ENCODE results near the gene LPP.
"Not testable (repeated sequence)": the region's sequence is repeated elsewhere in the genome, so short reads cannot be mapped to it uniquely, and the experiment has no call there.

Gene LPP

DNA sequence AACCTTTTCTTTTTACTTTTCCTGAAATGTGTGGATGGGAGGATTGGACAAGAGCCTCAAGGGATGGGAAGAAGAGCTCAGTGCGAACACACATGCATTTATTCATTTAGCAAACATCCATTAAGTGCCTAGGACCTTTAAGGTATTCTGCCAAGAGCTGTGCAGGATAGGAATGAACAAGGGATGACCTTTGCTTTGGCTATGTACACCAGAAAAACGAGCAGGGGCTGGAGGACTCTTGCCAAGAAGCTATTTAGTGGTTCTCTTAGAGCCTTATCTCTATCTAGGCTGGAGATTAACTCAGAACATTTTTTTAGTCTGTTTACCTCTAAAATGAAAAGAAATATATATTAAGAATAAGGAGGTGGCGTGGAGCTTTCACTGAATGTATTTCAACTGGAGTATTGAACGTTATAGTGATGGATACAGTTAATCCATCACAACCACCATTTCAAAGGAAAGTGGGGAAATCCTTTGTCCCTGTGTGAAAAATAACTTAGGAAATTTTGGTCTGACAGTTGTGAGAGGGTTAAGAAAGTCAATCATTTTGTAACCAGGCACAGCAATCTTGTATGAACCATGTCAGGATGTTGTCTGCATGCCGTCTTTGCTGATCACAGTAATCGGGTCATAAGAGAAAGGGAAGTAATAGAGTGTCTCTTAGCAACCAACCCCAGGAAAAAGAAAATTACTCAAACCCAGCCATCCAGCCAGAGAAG lies 279.0 kb downstream of the LPP start:
- DNase-seq (ENCODE audit: low read depth, low spot score): peak; percentile 61

DNA sequence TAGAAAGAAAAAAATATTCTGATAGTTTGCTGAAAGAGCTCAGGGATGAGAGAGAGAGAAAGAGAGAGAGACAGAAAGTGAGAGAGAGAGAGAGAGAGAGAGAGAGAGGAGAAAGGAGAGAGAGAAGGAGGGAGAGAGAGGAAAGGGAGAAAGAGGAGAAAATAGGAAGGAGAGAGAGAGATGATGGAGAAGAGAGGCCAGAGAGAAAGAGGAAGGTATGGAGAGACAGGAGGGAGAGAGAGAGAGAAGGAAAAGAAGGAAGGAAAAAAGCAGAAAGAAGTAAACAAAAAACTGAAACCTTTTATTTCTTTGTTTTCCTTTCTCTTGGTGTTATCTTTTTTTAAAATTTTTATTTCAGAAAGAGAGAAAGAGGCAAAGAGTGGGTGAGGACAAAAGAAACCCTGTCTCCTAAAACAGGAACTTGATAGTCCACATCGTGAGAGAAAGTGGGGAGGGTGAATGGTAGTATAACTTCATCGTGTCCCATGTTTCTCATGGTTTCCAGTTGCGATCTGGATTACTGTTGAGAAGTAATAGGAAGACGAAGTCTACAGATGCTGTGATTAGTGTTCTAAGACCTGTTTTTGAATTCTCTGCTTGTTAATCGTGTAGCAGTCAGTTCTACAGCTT lies 279.7 kb downstream of the LPP start:
- DNase-seq (ENCODE audit: low read depth, low spot score): no peak

DNA sequence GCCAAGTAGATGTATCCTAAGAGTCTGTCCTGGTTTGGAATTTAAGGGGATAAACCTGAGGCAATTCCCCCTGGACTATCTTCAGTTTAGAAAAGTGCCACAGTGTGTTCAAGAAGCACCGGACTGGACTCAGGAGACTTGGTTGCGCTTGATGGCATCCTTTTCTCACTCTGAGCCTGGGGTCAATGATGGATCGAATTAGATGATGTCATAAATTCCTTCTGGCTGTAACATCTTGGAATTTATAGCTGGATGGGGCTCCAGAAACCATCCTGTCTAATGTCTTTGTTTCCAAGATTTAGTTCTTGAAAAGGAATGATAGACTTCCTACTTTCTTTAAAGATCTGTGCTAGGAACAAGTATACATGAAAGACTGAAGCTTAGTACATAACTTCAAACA lies 280.6 kb downstream of the LPP start:
- DNase-seq (ENCODE audit: low read depth, low spot score): no peak

DNA sequence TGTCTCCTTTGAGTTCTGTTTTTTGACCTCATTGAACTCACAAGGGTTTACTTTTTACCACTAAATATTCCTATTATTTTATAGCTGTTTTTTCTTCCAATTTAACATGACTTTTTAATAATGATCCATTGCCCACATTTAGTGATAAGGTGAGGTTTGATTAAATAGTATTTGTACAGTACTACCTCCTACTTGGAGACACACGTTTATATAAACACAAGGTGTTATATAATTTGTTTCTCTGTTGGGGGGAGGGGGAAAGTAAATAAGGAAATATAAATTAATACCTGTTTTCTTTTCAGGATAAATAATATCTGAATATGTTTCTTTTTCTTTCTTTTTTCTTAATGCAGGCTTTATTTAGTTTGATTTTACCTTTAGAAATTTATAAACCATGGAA lies 281.3 kb downstream of the LPP start:
- no peak for DNase-seq (ENCODE audit: low read depth, low spot score)

DNA sequence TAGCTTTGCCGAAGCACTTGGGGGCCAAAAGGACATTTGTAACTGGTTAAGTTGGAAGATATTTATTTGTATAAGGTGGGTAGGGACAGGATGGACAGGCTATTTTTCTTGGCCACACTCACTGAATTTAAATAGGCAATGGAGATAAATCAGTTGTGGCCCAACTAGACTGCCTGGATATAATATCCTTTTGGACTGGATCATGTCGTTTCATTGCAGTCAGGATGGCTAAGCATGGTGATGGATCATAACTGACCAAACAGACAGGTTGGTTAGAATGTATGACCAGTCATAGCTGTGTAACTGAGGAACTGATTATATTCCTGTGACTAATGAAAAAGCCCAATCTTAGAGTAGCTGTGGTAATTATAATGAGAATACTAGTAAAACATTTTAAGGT lies 284.0 kb downstream of the LPP start:
- DNase-seq (ENCODE audit: low read depth, low spot score): no peak

DNA sequence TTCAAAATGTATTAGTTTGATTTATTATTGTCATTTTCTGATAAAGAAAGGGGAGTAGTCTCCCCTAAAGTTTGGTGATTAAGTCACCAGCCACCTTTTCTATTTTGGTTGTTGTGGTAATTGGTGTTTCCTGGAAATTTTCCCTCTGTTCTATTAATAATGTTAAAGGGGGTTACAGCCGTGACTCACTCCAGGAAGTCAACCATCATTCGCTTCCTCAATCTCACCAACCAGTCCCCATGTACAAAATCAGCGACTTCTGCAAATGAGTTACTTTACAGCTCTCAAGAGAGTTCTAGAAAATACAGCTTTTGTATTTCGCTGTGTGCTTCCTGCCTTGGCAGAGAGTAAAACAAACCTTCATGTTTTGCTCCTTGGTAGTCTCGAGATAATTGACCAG lies 285.1 kb downstream of the LPP start:
- DNase-seq (ENCODE audit: low read depth, low spot score): no peak

DNA sequence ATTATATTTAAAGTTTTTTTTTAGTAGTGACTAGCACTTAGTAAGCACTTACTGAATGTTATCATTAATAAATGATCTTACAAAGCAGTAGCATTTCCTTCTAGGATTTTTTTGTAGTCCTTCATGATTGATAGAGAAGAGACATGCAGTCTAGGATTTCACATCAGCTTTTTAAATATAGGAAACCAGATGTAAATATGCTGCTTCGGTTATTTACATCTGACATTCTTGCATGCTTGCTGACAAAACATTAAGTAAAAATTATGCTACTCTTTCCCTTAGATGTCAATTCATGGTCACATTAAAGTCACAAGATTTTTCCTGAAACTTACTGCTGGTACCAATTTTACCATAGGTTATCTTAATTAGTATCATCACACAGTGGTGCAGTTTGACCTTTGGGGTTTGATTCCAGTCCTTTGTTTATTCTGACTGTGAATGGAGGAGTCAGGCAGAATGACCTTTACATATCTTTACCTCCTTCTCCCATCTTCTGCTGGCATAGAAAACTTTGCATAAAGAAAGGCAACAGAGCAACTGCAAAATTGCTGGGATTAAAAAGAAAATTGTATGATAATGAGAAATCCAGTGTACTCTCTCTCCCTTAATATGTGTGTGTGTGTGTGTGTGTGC lies 286.5 kb downstream of the LPP start:
- no peak for DNase-seq (ENCODE audit: low read depth, low spot score)

DNA sequence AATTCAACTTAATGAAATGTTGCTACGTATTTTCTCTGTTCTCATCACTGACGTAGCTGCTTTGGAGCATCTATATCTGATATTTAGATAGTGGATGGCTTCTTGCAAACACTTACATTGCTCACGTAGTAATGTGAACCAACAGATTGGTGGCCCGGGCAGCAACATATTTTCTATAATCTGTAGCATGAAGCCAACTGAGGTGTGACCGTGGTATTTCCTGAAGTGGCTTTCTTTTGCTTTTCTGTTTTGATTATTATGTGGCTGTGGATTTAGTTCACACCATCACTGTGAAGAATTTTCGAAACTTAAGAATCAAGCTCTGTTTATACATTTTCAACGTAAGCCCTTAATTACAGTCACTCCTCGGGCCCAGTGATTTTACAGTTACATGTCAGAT lies 288.5 kb downstream of the LPP start:
- DNase-seq (ENCODE audit: low read depth, low spot score): no peak

DNA sequence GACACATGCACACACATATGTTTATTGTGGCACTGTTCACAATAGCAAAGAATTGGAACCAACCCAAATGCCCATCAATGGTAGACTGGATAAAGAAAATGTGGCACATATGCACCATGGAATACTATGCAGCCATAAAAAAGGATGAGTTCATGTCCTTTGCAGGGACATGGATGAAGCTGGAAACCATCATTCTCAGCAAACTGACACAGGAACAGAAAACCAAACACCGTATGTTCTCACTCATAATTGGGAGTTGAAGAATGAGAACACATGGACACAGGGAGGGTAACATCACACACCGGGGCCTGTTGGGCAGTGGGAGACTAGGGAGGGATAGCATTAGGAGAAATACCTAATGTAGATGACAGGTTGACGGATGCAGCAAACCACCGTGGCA lies 291.2 kb downstream of the LPP start:
- not testable (repeated sequence) for DNase-seq (ENCODE audit: low read depth, low spot score)

DNA sequence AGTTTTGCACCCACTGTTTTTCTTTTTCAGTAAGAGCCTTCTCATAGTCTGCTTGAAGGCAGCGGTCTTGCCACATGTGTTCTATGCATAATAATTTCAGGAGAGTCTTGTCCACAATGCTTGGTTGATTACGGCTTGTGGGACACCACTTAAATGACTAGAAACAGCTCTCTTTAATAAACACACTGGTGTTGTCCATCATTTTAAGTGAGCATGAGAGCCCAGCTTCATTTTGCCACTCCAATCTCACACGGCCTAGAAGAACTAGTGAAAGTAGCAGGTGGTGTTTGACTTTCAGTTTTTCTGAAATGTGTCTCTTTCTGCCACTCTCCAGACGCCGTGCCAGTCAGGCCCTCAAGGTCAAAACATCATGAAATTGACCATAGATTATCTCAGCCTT lies 292.1 kb downstream of the LPP start:
- DNase-seq (ENCODE audit: low read depth, low spot score): no peak

DNA sequence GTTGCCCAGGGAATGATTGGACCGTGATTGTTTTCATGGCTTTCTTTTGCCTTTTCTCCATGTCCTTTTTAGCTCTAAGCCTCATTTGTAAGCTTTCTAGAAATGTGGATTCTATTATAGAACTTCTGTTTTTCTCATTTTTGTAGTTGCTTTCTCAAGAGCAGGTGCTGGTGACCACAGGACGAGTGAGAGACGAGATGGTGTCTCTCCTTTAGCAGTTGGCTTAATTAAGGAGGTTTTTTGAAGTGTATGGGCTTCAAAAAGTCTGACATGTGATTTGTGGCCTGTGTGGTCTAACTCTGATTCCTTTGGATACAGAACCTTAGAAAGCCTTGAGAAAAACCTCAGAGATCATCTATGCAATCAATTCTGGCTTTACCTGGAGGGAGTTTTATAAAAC lies 292.8 kb downstream of the LPP start:
- DNase-seq (ENCODE audit: low read depth, low spot score): no peak

DNA sequence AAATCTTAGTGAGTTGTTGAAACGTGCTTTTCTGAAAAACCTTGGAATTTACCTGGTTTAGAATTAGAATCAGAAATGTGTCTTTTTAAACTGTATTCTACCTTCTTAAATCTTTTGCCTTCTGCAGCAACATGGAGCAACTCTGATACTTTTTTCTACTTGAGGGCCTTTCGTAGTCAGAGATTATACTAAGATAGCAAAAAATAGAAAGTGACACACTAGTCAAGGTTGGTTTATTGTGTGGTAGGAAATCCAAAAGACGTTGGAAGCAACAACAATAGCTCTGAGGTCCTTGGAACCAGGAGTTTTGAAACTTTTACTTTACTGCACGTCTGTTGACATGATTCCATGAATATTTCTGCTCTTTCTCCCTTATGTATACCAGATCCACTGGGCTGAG lies 294.9 kb downstream of the LPP start:
- DNase-seq (ENCODE audit: low read depth, low spot score): no peak

DNA sequence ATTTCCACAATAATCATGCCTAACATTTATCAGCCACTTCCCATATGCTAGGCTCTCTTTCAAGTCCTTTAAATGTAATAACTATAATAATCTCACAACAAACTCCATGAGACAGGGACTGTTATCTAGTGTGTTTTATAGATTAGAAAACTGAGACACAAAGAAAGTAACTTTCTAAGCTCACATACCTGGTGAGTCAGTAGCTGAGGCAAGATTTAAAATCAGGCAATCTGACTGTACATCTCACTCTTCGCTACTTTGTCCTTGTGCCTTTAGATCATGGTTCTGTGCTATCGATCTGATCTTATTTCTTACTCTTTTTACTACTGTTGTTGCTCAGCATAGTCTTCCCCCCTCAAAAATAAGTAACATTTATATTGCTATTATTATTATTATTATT lies 295.5 kb downstream of the LPP start:
- DNase-seq (ENCODE audit: low read depth, low spot score): no peak

DNA sequence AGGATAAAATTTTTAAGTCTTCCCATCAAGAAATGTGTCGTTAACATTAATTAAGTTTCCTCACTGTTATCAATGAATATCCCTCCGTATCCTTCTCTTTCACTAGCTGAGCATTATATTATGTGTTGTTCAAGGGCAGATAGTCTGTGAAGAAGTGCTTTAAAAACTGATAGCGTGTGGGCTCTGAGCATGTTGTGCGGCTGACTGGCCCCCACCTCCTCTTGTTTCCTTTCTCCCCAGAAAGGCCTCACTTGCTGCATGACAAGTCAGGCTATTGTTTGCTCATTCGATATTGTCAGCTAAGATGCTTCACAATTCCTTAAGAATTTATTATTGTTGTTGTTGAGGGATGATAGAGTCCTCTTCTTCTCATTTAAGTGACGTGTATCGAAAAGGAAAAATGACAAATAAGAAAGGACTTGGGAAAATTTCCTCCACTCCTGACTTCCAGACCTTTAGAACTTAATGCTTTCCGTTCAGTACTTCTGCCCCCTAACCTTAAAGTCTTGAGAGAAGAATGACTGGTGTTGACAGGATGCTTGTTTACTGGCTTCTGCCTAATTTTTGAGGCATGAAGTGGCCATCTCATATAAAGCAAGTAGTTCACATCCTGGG lies 298.3 kb downstream of the LPP start:
- DNase-seq (ENCODE audit: low read depth, low spot score): no peak

DNA sequence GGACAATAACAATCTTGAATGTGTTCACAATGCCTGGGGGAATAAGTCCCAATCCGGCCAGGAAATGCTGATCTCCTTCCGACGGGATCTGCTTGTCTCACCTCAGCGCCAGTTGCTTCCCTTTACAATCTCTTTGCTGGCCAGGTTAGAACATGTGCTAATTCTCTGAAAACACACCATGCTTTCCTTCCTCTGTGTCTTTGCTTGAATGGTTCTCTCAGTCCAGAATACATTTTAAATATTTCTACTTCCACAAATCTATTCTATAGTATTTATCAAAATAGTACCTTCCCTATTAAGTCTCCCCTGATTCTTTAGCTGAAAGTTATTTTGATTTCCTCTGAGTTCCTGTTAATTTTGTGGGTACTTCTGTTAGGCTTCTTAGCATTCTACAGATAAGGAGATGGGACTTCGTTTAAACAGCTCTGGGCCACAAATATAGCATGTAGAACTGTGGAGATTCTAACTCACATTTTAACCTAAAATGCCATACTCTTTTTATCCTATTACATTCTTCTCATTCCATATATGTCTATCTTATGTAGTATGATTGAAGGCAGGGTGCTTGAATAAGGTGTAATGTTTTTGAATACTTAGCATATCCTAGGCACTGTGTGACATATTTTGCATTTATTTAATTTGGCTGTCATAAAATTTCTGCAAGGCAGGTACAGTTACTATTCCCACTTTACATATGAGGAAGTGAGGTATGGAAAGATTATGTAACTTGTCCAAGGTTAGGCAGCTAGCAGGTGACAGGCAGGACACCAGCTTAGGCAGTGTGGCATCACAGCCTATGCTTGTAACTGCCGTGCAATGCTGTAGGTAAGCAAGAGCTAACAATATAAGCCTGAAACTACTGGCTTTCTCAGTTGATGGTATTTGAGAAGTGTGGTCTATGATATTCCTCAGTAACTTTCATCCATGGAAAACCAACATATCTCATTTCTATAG lies 299.8 kb downstream of the LPP start:
- no peak for DNase-seq (ENCODE audit: low read depth, low spot score)

DNA sequence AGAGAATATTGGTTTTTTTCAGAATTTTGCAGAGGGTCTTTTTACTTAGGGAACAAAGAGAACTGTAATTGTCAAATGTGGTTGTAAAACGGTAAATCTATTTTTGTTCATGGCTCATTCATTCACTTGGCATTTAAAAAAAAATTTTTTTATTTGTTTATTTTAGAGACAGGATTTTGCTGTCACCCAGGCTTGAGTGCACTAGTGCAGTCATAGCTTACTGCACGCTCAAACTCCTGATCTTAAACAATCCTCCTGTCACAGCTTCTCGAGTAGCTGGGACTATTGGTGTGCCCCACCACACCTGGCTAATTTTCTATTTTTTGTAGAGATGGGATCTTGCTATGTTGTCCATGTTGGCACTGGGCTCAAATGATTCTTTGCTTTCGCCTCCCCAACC lies 301.8 kb downstream of the LPP start:
- no peak for DNase-seq (ENCODE audit: low read depth, low spot score)

DNA sequence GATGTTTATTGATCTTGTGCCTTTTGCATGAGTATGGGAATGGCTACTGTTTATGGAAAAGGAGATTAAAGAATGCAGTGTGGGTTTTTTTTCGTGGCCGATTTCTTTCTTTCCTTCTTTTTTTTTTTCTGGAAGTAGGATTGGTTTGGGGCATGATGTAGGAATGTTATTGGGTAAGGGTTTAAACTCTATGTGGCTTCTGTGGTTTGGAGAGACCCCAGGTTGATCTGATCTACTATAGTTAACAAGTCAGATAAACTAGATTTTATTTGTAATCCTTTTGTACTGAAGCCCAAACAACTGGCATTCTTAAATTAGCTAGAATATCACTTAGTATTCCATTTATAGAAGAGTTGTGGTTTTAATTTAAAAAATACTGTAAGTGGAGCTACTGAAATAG lies 304.8 kb downstream of the LPP start:
- peak; percentile 78 for DNase-seq (ENCODE audit: low read depth, low spot score)

DNA sequence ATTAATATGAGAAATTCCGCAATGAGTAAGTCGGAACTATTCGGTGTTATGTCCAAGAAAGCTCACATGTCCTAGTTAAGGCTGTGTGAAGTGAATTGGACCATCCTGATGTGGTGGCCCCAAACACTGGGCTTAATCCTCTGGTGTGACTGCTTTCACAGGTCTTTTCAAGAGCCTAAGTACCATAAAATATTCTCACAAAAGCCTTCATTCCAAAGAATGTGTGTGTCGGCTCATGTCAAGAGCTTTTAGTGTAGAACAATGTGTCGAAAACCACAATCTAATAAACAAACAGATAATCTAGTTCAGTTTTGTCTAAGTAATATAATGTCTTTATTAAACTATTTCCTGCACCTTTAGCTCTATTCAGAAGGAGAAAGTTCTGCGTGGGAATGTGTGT lies 311.4 kb downstream of the LPP start:
- peak; percentile 53 for DNase-seq (ENCODE audit: low read depth, low spot score)

DNA sequence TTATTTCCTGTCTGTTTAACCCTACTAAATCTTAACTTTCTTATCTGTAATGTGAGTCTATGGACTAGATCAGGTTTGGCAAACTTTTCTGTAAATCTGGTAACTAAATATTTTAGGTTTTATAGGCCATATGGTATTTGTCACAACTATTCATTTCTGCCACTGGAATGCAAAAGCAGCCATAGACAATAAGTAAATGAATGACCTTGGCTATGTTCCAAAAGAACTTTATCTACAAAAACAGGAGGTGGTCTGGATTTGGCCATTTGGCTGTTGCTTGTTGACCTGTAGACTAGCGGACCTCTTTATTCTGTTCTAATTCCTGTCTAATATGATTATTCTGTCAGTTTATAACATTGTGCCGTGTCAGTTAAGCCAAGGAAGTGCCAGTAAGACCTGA lies 314.2 kb downstream of the LPP start:
- no peak for DNase-seq (ENCODE audit: low read depth, low spot score)

DNA sequence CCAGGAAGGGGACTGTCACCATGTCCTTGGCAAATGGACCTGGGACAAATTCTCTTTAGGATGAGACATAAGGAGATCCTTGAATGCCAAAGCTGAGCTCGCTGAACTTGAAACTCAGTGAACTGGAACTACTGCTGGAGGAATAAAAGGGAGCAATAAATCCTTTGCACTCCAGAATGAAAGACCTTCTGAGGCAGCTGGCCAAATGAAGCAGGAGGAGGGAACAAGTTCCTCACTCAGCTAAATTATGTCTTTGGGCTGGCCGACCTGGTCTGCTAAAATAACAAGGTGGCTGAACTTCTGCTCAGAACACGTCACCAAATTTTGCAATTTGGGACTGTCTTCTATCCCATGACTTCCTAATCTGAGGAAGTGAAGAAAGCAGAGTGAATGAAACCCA lies 314.7 kb downstream of the LPP start:
- DNase-seq (ENCODE audit: low read depth, low spot score): peak; percentile 77

DNA sequence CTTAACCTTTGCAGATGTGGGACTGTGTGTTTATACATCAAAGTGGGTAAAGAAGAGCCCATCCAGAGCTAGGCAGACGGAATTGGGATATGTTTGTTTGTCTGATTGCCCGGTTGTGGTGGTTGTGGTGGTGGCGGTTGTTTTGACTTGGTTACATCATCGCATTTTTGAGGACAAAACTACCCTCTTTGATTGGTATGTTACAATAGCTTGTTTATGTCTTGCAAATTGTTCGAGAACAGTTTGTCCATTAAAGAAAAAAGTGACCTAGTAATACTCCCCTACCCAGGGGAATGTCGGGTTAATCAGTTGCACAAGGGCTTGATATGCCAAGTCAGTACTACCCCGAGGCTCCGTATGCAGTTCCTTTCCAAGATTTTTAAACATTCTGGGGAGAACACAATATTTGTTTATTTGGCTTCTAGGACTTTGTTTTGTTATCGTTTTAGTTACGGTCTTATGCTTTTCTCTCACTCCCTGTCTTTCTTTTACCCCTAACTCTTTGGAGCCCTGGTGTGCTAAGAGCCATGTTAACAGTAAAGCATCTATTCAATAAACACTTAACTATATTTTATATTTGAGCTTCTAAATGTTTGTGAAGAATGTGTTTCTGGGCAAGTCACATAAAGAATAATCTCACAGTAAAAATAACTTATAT lies 315.4 kb downstream of the LPP start:
- DNase-seq (ENCODE audit: low read depth, low spot score): peak; percentile 90

Data from astrocyte of the hippocampus (primary cell).